Uterus (tissue), 2 donors: Measurements from ENCODE around the gene RIPOR3.

Source experiments
- POLR2A ChIP-seq, 2 donors: fragments of 450-650 bp; IDR thresholded peaks; one replicate each; pipeline ENCODE4 v1.6.1; 2016; ENCODE audit warnings: antibody characterized with exemption in 2 of 2, mild to moderate bottlenecking in 1 of 2, moderate library complexity in 1 of 2
- TF ChIP-seq, protein P1 (sequence below), 4 experiments: fragments of 200-600 bp in 2 of 4; fragments of 450-650 bp in 2 of 4; sonication (generic) in 2 of 4; IDR thresholded peaks; one replicate each; pipeline ENCODE4 v1.5.1; 2016 to 2019; ENCODE audit warnings: antibody characterized with exemption in 4 of 4, mild to moderate bottlenecking in 2 of 4, moderate library complexity in 1 of 4

DNA sequence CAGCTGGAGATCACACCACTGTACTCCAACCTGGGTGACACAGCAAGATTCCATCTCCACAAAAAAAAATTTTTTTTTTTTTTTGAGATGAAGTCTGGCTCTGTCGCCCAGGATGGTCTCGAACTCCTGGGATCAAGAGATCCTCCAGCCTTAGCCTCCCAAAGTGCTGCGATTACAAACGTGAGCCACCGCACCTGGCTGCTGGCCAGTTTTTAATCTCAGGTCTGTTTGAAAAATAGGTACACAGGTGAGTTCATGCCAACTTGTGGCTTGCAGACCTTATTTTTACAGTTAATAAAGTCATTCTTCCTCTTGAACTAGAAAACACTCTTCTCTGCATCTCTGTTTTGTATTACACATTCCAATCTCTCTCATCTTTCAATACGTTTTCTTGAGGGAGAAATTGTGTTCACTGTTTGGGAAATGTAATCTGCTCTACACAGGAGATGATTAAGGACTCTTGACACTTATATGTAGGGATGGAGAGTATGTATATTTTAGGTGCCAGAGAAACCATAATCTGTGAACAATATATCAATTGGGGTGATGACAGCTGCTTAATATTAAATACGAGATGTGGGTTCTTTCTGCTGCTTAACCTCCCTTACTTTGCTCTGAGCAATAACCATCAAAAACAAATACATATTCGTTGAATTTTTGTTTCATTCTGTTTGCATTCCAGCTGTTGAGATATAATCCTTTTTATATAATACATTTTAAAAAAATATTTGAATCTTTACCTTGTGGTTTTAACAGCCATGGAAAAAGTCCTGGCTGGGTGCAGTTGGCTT, 17.7 kb upstream of the RIPOR3 start:
- TF ChIP-seq, protein P1, sequence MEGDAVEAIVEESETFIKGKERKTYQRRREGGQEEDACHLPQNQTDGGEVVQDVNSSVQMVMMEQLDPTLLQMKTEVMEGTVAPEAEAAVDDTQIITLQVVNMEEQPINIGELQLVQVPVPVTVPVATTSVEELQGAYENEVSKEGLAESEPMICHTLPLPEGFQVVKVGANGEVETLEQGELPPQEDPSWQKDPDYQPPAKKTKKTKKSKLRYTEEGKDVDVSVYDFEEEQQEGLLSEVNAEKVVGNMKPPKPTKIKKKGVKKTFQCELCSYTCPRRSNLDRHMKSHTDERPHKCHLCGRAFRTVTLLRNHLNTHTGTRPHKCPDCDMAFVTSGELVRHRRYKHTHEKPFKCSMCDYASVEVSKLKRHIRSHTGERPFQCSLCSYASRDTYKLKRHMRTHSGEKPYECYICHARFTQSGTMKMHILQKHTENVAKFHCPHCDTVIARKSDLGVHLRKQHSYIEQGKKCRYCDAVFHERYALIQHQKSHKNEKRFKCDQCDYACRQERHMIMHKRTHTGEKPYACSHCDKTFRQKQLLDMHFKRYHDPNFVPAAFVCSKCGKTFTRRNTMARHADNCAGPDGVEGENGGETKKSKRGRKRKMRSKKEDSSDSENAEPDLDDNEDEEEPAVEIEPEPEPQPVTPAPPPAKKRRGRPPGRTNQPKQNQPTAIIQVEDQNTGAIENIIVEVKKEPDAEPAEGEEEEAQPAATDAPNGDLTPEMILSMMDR (IDR thresholded peaks at IDR 0.05) = no peak
- TF ChIP-seq POLR2A (IDR thresholded peaks at IDR 0.05) = no peak
